HG02840 (cell line): ENCODE measurements around the gene VDAC1.

ENCODE experiments used
- ATAC-seq: cut with Tn5 transposase; IDR thresholded peaks from one replicate; pipeline ENCODE4 v1.9.1; 2021; ENCODE audit warnings: mild to moderate bottlenecking, moderate library complexity, moderate number of reproducible peaks; ENCODE audit not compliant: unreplicated experiment, low FRiP score

VDAC1 gene

GRCh38 chr5:134025786-134026185 is 21.0 kb upstream of the VDAC1 start:
- ATAC-seq, result no peak

- no peak for ATAC-seq
Measured at GRCh38 chr5:134024811-134025210, 20.0 kb upstream of the VDAC1 start.

DNA sequence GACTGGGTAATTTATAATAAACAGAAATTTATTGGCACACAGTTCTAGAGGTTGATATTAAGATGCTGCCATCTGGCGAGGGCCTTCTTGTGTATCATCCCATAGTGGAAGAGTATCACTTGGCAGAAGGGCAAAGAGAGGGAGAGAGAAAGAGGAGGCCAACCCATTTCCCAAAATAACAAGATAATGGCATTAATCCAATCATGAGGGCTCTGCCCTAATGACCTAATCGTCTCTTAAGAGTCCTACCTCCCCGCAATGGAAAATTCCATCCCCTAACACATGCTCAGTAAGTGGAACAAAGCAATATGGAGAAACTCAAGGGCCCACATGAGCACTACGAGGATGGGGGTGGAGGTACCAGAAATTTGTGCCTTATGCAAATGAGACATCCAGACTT is 17.6 kb upstream of the VDAC1 start:
- ATAC-seq, result no peak

DNA sequence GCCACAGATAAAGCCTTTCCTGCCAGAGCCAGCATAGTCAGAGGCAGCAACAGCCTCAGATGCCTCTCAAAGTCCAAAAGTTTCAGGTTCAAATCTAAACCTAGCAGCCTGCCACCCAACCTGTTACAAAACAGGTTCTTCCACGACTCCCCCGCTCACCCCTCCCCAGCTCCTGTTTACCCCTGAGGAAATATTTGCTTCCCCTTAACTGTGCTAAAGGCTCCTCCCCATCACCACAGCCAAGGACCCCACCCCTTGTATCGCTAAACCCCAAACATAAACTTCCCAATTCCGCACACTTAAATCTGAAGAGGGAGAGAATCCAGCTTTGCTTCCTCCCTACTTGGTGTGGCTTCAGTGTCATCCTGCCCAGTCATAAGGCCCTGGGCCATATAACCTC is 15.4 kb upstream of the VDAC1 start:
- no peak for ATAC-seq

DNA sequence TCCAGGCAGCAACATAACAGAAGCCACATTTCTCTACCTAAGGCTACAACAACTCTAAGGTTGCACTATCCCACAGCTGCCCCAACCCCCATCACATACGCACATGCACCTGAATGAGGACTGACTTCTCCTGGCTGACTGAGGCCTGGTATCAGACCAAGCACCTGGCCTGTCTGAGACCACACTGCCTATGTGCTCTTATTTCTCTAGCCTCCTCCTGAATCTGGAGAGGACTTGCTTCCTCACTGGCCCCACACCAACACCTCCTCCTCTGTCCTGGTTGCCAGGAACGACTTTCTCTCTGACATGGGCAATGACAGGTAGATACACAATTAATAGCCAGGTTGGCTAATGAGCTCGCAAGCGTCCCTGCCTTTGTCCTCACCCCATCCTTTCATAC is 14.9 kb upstream of the VDAC1 start:
- ATAC-seq, result no peak

- ATAC-seq, result no peak
Measured at GRCh38 chr5:134018986-134019316, 14.2 kb upstream of the VDAC1 start.

DNA sequence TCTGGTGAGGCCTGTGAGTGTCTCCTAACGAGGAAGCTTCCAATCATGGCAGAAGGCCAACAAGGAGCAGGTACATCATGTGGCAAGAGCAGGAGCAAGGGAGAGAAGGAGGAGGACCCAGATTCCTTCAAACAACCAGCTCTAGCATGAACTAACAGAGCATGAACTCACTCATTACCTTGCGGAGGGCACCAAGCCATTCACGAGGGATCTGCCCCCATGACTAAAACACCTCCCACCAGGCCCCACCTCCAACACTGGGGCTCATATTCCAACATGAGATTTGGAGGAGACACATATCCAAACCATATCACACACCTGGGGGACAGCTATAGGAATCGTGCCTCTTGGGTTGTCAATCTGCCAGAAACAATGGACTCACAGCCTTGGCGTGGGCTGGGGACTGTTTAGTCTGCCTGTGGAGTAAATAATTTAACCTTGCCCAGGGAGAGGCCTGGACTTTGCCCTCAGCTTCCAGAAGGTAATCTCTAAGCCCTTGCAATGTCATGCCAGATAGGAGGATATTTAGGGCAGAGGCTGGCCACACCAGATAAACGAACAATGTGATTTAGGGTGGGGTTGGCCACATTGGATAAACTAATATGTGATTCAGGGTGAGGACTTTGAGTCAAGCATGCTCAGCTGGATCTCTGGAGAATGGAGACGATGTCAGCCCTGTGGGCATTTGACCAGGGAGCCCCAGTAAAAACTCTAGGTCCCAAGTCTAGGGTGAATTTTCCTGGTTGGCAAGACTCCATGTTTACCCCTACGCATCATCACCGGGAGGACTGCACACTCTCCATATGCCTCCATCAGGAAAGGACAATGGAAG is 13.6 kb upstream of the VDAC1 start:
- no peak for ATAC-seq

GRCh38 chr5:134008266-134008749 is 3.5 kb upstream of the VDAC1 start:
- no peak for ATAC-seq

DNA sequence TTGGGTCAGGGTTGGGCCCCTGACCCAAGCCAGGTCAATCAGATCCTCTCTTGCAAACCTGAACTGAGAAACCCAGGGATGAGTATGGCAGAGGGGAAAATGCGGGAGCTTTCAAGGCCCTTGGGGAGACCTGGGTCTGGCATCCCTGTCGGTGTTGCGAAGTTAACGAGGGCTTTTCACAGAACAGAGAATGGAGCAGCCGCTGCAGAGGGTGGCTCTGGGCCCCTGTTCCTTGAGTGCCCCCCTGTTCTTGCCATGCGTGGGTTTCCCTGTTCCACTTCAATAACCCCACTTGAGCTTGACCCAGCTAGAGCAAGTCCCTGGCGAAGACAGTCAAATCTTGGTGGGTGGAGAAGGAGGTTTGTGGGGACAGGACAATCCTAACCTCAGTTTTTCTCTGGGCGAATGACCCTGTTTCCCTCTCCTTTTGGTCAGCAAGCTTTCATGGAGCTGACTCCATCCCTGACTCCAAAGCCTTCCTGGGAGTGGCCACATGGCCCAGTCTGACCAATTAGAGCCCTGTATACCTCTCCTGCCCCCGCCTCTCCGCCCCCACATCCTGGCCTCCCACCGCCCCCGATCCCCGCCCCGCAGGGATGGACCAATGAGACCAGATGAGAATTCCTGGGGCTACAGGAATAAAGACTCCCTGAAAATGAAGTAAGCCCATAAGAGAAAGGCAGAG is 2.9 kb upstream of the VDAC1 start:
- no peak for ATAC-seq

- no peak for ATAC-seq
Measured at GRCh38 chr5:134006115-134006514, 1.3 kb upstream of the VDAC1 start.

DNA sequence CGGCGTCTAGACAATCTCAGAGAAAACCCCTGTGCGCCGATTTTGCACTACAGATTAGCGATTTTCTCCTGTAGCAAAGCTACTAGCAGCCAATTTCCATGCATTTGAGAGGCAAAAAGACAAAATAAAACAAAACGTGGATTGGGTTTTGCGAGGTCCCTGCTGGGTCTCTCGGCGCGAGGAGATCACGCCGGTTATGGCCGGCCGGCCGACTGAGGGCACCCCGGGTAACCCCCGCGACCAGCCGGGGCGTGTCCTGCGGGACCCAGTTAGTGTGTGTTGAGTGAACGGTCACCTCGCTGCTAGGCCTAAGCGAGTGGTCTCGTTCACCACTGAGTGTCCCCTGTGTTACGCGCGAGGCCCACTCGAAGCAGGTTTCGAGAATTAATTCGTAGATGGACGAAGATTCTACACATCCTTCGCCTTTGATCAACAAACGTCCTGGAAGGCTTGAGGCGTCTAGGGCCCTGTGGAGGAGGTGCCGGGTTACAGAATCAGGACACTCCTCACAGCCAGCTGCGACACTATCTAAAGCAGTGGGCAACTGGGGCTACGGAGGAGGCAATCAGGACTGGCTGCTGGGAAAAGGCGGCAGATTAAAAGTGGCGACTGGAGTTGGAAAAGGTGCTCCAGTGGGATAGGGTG is 764 bp upstream of the VDAC1 start:
- no peak for ATAC-seq

DNA sequence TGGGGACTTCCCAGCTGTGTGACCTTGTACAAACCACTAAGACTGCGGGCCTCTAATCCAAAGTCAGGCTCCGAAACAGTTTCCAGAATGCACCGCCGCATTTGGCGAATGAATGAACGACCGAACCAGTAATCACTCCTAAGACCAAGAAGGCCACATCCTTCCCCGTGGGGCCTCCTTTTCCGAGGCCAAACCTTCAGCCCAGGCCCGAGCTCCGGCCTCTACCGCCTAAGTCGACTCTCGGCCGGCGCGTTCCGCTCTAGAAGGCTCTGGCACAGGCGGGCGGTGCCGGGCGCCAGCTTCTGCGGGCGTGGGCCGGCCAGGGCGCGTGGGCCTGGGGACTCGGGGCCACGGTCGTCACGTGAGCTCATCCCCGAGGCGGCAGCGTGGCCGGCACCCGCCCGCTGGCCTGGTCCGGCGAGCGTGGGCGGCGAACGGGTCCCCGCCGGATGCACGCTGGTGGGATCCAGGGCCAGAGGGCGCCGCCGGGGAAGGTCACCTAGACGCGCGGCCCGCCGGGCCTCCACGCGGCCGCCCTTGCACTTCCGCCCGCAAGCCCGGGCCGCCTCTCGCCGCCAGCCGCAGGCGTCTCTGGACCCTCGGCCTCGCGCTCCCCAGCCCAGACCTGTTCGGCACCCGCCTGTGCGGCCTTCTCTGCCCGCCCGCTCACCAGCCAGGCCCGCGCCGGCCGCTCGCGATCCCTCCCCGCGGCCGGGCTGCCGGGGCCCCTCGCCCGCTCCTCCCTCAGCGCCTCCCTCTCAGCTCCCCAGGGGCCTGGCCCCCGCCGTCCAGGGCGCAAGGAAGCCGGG is 754 bp downstream of the VDAC1 start:
- ATAC-seq, result peak; percentile 36

DNA sequence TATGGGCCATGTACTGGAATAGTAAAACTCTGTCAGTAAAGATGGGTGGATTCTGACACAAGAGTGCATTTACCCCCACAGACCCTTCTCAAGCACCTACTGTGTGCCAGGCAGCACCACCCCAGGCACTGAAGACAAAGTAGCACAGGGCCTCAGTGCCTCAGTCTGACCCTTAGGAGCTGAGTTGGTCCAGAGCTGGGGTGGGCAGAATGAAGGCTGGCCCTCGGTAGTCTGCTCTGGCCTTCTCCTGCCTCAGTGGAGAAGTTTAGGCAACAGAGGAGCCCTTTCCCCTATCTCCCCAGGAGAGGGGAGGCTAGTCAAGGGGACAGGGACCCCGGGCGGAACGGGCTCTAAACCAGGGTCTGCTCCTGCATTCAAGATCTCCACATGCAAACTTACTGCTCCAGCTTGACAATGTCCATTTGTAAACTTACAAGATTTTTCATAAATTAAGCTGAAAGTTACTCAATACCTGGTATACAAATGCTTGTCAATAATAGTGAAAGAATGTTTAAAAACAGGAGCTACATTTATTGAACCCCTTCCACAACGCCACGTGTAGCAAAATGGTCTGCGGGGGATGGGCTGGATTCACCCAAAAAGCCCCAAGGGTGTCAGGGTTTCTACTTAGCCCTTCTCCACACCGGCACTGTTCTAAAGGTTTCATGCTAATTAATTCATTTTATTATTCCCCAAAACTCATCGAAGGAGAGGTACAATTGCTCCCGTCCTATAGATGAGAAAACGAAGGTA is 1.5 kb downstream of the VDAC1 start:
- ATAC-seq, result no peak

DNA sequence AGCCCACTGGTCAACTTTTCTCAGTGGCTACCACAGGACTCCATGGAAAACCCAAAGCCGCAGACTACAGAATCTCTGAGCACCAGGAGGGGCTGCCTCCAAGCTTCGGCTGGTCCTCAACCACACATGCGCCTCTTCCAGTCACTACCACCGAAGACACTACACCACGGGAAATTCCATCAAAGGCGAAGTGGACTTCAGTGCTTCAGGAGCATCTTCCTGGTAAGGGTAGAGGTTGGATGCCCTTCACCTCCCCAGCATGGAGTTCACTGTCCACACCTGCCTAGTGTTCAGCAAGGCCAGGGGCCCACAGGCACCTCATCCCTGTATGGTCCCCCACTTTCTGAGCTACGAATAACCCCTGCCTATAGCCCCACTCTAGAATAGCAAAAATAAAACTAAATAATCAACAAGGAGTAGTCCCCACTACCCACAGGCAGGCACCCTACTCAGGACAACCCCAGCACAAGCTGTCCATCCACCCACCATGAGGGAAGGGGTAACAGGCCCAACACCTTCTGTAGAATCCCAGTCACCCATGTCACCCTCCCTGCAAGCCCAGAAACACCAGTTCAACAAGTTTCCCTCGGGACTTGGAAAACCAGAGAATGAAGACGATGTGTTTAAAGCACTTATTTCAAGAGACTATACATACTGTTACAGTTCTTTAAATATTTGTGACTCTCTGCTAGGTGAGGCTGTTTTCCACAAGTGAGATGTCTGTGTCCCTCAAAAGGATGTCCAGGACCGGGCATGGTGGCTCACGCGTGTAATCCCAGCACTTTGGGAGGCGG is 2.6 kb downstream of the VDAC1 start:
- ATAC-seq, result no peak

GRCh38 chr5:134000696-134001453 is 3.9 kb downstream of the VDAC1 start:
- no peak for ATAC-seq

- ATAC-seq, result no peak
Measured at GRCh38 chr5:134000091-134000511, 4.7 kb downstream of the VDAC1 start.

GRCh38 chr5:133998807-133999206 is 6.0 kb downstream of the VDAC1 start:
- ATAC-seq, result no peak

- no peak for ATAC-seq
Measured at GRCh38 chr5:133998042-133998441, 6.7 kb downstream of the VDAC1 start.
